Spleen (tissue), 11 donors: ENCODE results near the gene ISL2. TPM values are rescaled to one million over a fixed set of nuclear protein-coding genes. Genes with fewer than 3 reads are reported as not detected.
"Not testable (repeated sequence)": the region's sequence is repeated elsewhere in the genome, so short reads cannot be mapped to it uniquely, and the experiment has no call there.

Experiments
- DNase-seq: peaks from one replicate; pipeline ENCODE4 v3.0.0-alpha.2; 2020
- H3K27ac ChIP-seq, 8 donors: fragments of 200-600 bp; sonication (generic) in 7 of 8; 1 replicate in 4 of 8; 2 replicates in 4 of 8; pipeline versions ENCODE4 v1.5.0 to v1.8.0; 2016 to 2021; ENCODE audit warnings: inconsistent platforms in 4 of 8, mild to moderate bottlenecking in 4 of 8, moderate library complexity in 1 of 8
- H3K27me3 ChIP-seq, 7 donors: fragments of 200-600 bp; sonication (generic) in 6 of 7; replicated peaks in 1 of 7; 1 replicate in 4 of 7; 2 replicates in 3 of 7; pipeline versions ENCODE4 v1.5.0 to v1.8.0; 2016 to 2021; ENCODE audit warnings: inconsistent platforms in 3 of 7, mild to moderate bottlenecking in 1 of 7
- H3K36me3 ChIP-seq, 6 donors: fragments of 200-600 bp; sonication (generic) in 5 of 6; 1 replicate in 4 of 6; 2 replicates in 2 of 6; pipeline versions ENCODE4 v1.5.0 to v1.8.0; 2016 to 2021; ENCODE audit warnings: inconsistent platforms in 2 of 6
- H3K4me1 ChIP-seq, 6 donors: fragments of 200-600 bp; sonication (generic) in 5 of 6; 1 replicate in 3 of 6; 2 replicates in 3 of 6; pipeline versions ENCODE4 v1.5.0 to v1.8.0; 2016 to 2021; ENCODE audit warnings: inconsistent platforms in 3 of 6
- H3K4me3 ChIP-seq, 8 donors: fragments of 200-600 bp; sonication (generic) in 7 of 8; 1 replicate in 4 of 8; 2 replicates in 4 of 8; pipeline versions ENCODE4 v1.5.0 to v1.8.0; 2016 to 2021; ENCODE audit warnings: inconsistent platforms in 4 of 8, mild to moderate bottlenecking in 4 of 8, moderate library complexity in 2 of 8
- H3K9me3 ChIP-seq, 8 donors: fragments of 200-600 bp; sonication (generic) in 7 of 8; 1 replicate in 4 of 8; 2 replicates in 4 of 8; pipeline versions ENCODE4 v1.5.0 to v1.8.0; 2016 to 2021; ENCODE audit warnings: inconsistent platforms in 4 of 8
- POLR2A ChIP-seq, 3 donors: fragments of 450-650 bp; IDR thresholded peaks; one replicate each; pipeline ENCODE4 v1.5.1; 2017; ENCODE audit warnings: antibody characterized with exemption in 3 of 3, mild to moderate bottlenecking in 1 of 3
- POLR2AphosphoS5 ChIP-seq, 3 donors: sonication (generic); formaldehyde crosslinking; IDR thresholded peaks; one replicate each; pipeline ENCODE4 v1.5.1; 2017; ENCODE audit warnings: antibody characterized with exemption in 3 of 3
- WGBS, 5 donors: extraction: QIAGEN DNeasy Blood & Tissue Kit in 3 of 5; methylation state at CpG; one replicate each; pipeline versions ENCODE4 v1.1.5 to v1.1.7; 2013 to 2018; 5-methylcytosine and 5-hydroxymethylcytosine counted together
- intact Hi-C: fragments of 100-400 bp; cut with DNase I; formaldehyde crosslinking; loops from one replicate; pipeline ENCODE4 v1.15.0; 2023; ENCODE audit warnings: low total_unique reads
- polyA plus RNA-seq, 3 donors: library from polyadenylated mRNA; stranded (reverse); fragments of 200-250 nt; gene quantifications; one replicate each; pipeline ENCODE4 v1.2.1, GENCODE V29; 2013
- total RNA-seq, 7 donors: library from RNA; depleted of rRNA in 3 of 7; stranded (reverse); fragments of >200 nt in 3 of 7; fragmentation: NEBNext Ultra II Directional in 4 of 7; extraction: Animal tissue kit (Norgen Biotek cat#: 25700) in 4 of 7; gene quantifications; one replicate each; pipeline versions ENCODE4 v1.1.0 to v1.2.1, GENCODE V29; 2016 to 2021
- TF ChIP-seq, protein P1 (sequence below), 11 experiments: fragments of 200-600 bp in 7 of 11; fragments of 450-650 bp in 4 of 11; sonication (generic) in 4 of 11; IDR thresholded peaks in 8 of 11; conservative IDR thresholded peaks in 3 of 11; 1 replicate in 7 of 11; 2 replicates in 4 of 11; pipeline versions ENCODE4 v1.4.0 to v1.8.0; 2016 to 2021; ENCODE audit warnings: antibody characterized with exemption in 11 of 11, inconsistent platforms in 4 of 11, mild to moderate bottlenecking in 1 of 11
- donor health status: healthy with polysubstance abuse.
- donor health status: DM: no; HTN: no; CAD: no; lungs with moderate emphysema.
- donor health status: DM: no; HTN: no; CAD: no.
- donor health status: Bipolar disorder and iron deficiency.
- donor health status: healthy.
- donor health status: DM: no; HTN: no; CAD: no.
- donor health status: DM: yes; HTN: yes; CAD: no.

ISL2 gene
- total and polyA plus RNA-seq, 10 donors: 0.20 to 1.1 (median 0.37) TPM

DNA sequence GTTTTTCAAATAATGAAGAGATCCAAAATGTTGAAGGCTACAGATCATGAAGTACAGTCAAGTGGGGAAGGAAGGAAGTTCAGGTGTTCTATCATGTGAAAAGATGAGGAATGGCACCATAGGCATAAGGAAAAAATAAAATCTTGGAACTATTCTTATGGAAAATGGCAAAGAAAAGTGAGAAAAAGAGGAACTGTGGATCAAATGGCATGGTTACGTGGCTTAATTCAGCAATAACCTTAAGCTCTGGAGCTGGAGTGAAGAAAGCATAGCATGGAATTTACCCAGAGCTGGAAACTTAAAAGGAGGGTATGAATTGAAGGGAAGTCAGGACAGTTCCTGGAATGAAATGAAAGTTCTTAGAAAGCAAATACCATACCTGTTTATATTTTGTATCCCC, 39.7 kb upstream of the ISL2 start:
- Histone ChIP-seq H3K36me3 (peaks cover 0 to 11% (median 2%) of the 10 kb centered on the region in 6 donors), H3K4me3 (no peak overlapping the region), H3K4me1 (peaks cover 0 to 57% (median 19%) of the 10 kb centered on the region in 6 donors), H3K27ac (no peak overlapping the region), H3K9me3 (no peaks in the 10 kb centered on the region), H3K27me3 (no peaks in the 10 kb centered on the region)
- DNase-seq: no peak
- TF ChIP-seq, protein P1, sequence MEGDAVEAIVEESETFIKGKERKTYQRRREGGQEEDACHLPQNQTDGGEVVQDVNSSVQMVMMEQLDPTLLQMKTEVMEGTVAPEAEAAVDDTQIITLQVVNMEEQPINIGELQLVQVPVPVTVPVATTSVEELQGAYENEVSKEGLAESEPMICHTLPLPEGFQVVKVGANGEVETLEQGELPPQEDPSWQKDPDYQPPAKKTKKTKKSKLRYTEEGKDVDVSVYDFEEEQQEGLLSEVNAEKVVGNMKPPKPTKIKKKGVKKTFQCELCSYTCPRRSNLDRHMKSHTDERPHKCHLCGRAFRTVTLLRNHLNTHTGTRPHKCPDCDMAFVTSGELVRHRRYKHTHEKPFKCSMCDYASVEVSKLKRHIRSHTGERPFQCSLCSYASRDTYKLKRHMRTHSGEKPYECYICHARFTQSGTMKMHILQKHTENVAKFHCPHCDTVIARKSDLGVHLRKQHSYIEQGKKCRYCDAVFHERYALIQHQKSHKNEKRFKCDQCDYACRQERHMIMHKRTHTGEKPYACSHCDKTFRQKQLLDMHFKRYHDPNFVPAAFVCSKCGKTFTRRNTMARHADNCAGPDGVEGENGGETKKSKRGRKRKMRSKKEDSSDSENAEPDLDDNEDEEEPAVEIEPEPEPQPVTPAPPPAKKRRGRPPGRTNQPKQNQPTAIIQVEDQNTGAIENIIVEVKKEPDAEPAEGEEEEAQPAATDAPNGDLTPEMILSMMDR (IDR thresholded peaks at IDR 0.05 in 8 of 11, conservative IDR thresholded peaks at IDR 0.05 in 3 of 11): no peak
- TF ChIP-seq POLR2A (IDR thresholded peaks at IDR 0.05) (no peak), POLR2AphosphoS5 (IDR thresholded peaks at IDR 0.05) (no peak)
- 68 to 90% (median 86%) methylated on average over 1 of the region's 1 CpG for WGBS, 5 donors
- intact Hi-C loops: no loop called here

DNA sequence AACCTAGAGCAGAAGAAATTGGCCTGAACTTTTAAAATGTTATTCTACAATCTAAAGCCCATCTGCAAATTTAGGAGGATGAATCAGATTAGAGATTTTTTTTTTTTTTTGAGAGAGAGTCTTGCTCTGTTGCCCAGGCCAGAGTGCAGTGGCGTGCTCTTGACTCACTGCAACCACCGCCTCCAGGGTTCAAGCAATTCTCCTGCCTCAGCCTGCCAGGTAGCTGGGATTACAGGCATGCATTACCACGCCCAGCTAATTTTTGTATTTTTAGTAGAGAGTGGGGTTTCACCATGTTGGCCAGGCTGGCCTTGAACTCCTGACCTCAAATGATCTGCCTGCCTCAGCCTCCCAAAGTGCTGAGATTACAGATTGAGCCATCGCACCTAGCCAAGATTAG, 38.6 kb upstream of the ISL2 start:
- H3K27ac ChIP-seq, intact Hi-C loops, H3K27me3 ChIP-seq, H3K36me3 ChIP-seq, DNase-seq, H3K9me3 ChIP-seq, H3K4me3 ChIP-seq: not testable (repeated sequence)
- WGBS, 5 donors: 93 to 100% (median 96%) methylated on average over 4 of the region's 4 CpGs
- peaks cover 0 to 68% (median 20%) of the 10 kb centered on the region in 6 donors for H3K4me1 ChIP-seq

DNA sequence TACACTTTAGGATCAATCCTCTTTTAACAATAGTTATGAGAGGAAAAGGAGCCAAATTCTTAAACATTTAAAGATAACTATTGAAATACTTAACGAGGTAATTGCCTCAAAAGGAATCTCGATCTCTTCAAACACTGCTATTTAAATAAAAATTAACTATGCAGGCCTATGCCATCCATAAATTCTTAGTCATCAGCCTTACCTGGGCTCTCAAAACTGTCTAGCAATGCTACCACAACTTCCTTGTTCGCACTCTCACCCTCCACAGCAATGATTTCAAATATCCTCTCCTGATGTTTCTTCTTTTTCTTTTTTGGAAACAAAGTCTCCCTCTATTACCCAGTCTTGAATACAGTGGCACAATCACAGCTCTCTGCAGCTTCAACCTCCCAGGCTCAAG, 37.6 kb upstream of the ISL2 start:
- Histone ChIP-seq H3K27me3 (no peaks in the 10 kb centered on the region), H3K9me3 (no peaks in the 10 kb centered on the region), H3K27ac (no peak overlapping the region), H3K4me3 (no peak overlapping the region), H3K4me1 (peaks cover 0 to 68% (median 17%) of the 10 kb centered on the region in 6 donors), H3K36me3 (no peaks in the 10 kb centered on the region)
- TF ChIP-seq POLR2AphosphoS5 (IDR thresholded peaks at IDR 0.05) (no peak), POLR2A (IDR thresholded peaks at IDR 0.05) (no peak)
- TF ChIP-seq, protein P1 (IDR thresholded peaks at IDR 0.05 in 8 of 11, conservative IDR thresholded peaks at IDR 0.05 in 3 of 11): no peak
- 74 to 86% (median 79%) methylated on average over 3 of the region's 3 CpGs for WGBS, 5 donors
- no peak for DNase-seq
- intact Hi-C loops: no loop called here

DNA sequence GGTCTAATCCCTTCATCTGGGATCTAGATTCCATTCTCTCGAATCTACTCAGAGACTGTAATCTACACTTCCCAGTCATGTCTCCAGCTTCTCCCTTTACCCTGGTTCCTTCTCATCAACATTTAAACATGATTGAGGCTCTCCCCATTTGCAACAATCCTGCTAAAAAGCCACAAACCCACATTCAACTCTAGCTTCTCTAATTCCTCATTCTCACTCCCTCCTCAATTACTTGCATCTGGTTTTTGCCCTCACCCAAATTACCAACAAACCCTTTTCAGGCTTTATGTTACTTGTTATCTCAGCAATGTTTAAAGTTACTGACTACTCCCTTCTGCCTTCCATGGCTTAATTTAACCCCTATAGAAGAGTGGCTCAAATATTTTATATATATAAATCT, 36.8 kb upstream of the ISL2 start:
- Histone ChIP-seq H3K9me3 (no peaks in the 10 kb centered on the region), H3K27me3 (no peaks in the 10 kb centered on the region), H3K4me3 (no peak overlapping the region), H3K4me1 (peaks cover 0 to 60% (median 16%) of the 10 kb centered on the region in 6 donors), H3K36me3 (no peaks in the 10 kb centered on the region), H3K27ac (no peak overlapping the region)
- no peak for DNase-seq
- no peak for TF ChIP-seq POLR2AphosphoS5 (IDR thresholded peaks at IDR 0.05)
- no peak for TF ChIP-seq POLR2A (IDR thresholded peaks at IDR 0.05)
- intact Hi-C loops: no loop called here
- WGBS, 5 donors: 44 to 88% (median 74%) methylated on average over 1 of the region's 1 CpG

DNA sequence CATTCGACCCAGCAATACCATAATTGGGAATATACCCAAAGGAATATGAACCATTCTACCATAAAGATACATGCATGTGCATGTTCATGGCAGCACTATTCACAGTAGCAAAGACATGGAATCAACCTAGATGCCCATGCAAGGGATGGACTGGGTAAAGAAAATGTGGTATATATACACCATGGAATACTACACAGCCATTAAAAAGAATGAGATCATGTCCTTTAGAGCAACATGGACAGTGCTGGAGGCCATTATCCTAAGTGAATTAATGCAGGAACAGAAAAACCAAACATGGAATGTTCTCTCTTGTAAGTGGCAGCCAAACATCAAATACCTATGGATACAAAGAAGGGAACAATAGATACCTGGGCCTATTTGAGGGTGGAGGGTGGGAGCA, 32.7 kb upstream of the ISL2 start:
- H3K4me1 ChIP-seq: peaks cover 0 to 77% (median 17%) of the 10 kb centered on the region in 6 donors
- intact Hi-C loops: no loop called here
- no peak for DNase-seq
- no peak overlapping the region for H3K27ac ChIP-seq
- no peaks in the 10 kb centered on the region for H3K36me3 ChIP-seq
- 82 to 97% (median 91%) methylated on average over 1 of the region's 1 CpG for WGBS, 5 donors
- H3K4me3 ChIP-seq: no peak overlapping the region
- H3K27me3 ChIP-seq: no peaks in the 10 kb centered on the region
- TF ChIP-seq, protein P1 (IDR thresholded peaks at IDR 0.05 in 8 of 11, conservative IDR thresholded peaks at IDR 0.05 in 3 of 11): no peak
- TF ChIP-seq POLR2AphosphoS5 (IDR thresholded peaks at IDR 0.05) (no peak), POLR2A (IDR thresholded peaks at IDR 0.05) (no peak)
- no peaks in the 10 kb centered on the region for H3K9me3 ChIP-seq
